ENCODE measurements around the gene SLCO4C1.

Gene SLCO4C1

GRCh38 chr5:102271759-102272158 is 24.3 kb downstream of the SLCO4C1 start:
- peak in 1 of 3 experiments; percentile 2 for DNase-seq

GRCh38 chr5:102270036-102270435 is 26.0 kb downstream of the SLCO4C1 start:
- no peak for DNase-seq

- no peak for DNase-seq
These were observed 33.4 kb downstream of the SLCO4C1 start for GRCh38 chr5:102262688-102263087.

- no peak for DNase-seq
These were observed 46.7 kb downstream of the SLCO4C1 start for GRCh38 chr5:102249381-102249780.

GRCh38 chr5:102243213-102243612 is 52.9 kb downstream of the SLCO4C1 start:
- no peak for DNase-seq

- peak in 1 of 3 experiments; percentile 1 for DNase-seq
These were observed 54.2 kb downstream of the SLCO4C1 start for GRCh38 chr5:102241809-102242421.

GRCh38 chr5:102231693-102232619 is 64.1 kb downstream of the SLCO4C1 start:
- DNase-seq = no peak

- DNase-seq = no peak
These were observed 66.4 kb downstream of the SLCO4C1 start for GRCh38 chr5:102229685-102230084.

GRCh38 chr5:102226321-102226720 is 69.8 kb downstream of the SLCO4C1 start:
- DNase-seq = no peak

- DNase-seq = peak in 2 of 3 experiments; percentile 28 to 45
These were observed 72.3 kb downstream of the SLCO4C1 start for GRCh38 chr5:102223542-102224477.

- DNase-seq = peak in 1 of 3 experiments; percentile 12
These were observed 73.3 kb downstream of the SLCO4C1 start for GRCh38 chr5:102222772-102223171.

- no peak for DNase-seq
These were observed 74.1 kb downstream of the SLCO4C1 start for GRCh38 chr5:102221949-102222348.

- peak in 1 of 3 experiments; percentile 0 for DNase-seq
These were observed 77.9 kb downstream of the SLCO4C1 start for GRCh38 chr5:102218159-102218558.

- DNase-seq = no peak
These were observed 79.4 kb downstream of the SLCO4C1 start for GRCh38 chr5:102216678-102217077.

GRCh38 chr5:102211165-102211564 is 84.9 kb downstream of the SLCO4C1 start:
- no peak for DNase-seq

- DNase-seq = no peak
These were observed 95.2 kb downstream of the SLCO4C1 start for GRCh38 chr5:102200861-102201260.

GRCh38 chr5:102196481-102196880 is 99.6 kb downstream of the SLCO4C1 start:
- DNase-seq = no peak
